Measurements from ENCODE around the gene HACD2. TPM values are rescaled to one million over a fixed set of nuclear protein-coding genes. Genes with fewer than 3 reads are reported as not detected.

Gene HACD2
- total RNA-seq, 3 donors from 2014 or later (not counting 1 experiment from before 2014, with no cell fraction given) = 16.1 to 34.1 (median 24.6) TPM

DNA sequence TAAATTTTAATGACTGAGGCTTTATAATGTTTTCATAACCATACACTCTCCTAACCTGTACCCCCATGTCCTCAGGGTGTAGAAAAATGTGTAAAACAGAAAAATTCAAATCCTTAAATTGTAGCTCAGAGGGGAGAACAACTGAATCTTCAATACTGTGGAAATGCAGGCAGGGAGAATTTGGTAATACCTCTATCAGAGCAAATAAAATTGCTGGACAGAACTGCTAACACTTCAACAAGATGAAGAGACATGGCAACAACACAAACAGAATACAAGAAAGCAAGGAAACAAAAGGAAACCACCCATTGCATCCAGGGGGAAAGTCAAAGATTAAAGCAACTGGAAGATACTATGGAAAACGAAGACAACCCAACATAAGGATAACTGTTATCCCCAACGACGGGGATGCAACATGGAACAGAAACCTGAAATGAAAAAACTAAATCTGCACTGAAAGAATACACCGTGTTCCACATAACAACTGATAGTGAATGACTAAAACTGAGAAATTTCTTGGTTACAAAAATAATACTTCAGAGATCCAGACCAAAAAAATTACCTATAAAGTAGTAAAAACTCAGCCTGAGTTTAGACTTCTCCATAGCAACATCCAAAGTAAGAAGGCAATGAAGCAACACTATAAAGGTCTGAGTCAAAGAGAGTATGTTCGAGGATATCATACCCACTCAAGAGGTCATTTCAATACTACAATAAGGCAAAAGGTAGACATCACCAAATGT is 48.5 kb downstream of the HACD2 start:
- H3K27me3 ChIP-seq (ENCODE audit: control insufficient read depth, insufficient read depth, low read length) = no peaks in the 10 kb centered on the region
- 66% methylated on average over 4 of the region's 5 CpGs for WGBS (ENCODE audit: insufficient coverage)
- no peaks in the 10 kb centered on the region for H3K36me3 ChIP-seq (ENCODE audit: control insufficient read depth, insufficient read depth, low read length)
- H3K36me3 Mint-ChIP-seq = no peaks in the 10 kb centered on the region
- no peak overlapping the region for H3K4me3 Mint-ChIP-seq
- intact Hi-C loops (cut with micrococcal nuclease) = no loop called here
- ATAC-seq (no peak), DNase-seq (no peak)
- no peaks in the 10 kb centered on the region for H3K9me3 Mint-ChIP-seq
- TF ChIP-seq, protein P1, sequence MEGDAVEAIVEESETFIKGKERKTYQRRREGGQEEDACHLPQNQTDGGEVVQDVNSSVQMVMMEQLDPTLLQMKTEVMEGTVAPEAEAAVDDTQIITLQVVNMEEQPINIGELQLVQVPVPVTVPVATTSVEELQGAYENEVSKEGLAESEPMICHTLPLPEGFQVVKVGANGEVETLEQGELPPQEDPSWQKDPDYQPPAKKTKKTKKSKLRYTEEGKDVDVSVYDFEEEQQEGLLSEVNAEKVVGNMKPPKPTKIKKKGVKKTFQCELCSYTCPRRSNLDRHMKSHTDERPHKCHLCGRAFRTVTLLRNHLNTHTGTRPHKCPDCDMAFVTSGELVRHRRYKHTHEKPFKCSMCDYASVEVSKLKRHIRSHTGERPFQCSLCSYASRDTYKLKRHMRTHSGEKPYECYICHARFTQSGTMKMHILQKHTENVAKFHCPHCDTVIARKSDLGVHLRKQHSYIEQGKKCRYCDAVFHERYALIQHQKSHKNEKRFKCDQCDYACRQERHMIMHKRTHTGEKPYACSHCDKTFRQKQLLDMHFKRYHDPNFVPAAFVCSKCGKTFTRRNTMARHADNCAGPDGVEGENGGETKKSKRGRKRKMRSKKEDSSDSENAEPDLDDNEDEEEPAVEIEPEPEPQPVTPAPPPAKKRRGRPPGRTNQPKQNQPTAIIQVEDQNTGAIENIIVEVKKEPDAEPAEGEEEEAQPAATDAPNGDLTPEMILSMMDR (IDR thresholded peaks at IDR 0.05) = no peak
- H3K27me3 Mint-ChIP-seq (ENCODE audit: low read depth in 2 of 2) = no peaks in the 10 kb centered on the region
- H3K9me3 ChIP-seq (ENCODE audit: control insufficient read depth, insufficient read depth, low read length) = no peaks in the 10 kb centered on the region
- no peak overlapping the region for H3K27ac ChIP-seq (ENCODE audit: low read length)
- peaks cover 0 to 13% of the 10 kb centered on the region in 2 donors for H3K4me1 Mint-ChIP-seq
- no peak overlapping the region for H3K4me3 ChIP-seq (ENCODE audit: low read length)
- no peaks in the 10 kb centered on the region for H3K4me1 ChIP-seq (ENCODE audit: control insufficient read depth, insufficient read depth, low read length)
- peak overlapping the region in 1 of 2 donors; percentile 35 for H3K27ac Mint-ChIP-seq

DNA sequence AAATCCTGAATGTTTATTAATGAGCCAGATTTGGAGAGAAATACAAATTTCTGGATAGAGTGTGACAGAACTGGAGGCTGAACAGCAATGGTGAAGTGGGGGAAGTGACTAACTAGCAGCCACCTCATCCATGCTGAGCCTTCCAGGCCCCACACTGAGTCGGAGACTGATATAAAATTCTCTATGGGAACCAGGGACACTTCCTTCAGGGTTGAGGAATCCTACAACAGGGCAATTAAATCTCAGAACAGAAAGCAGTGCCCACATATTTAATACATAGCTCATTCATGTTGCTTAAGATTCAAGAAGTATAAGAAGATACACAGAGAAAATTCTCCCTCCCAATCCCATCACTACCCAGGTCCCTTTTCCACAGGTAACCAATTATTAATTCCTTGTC is 49.3 kb downstream of the HACD2 start:
- H3K4me3 ChIP-seq (ENCODE audit: low read length) = no peak overlapping the region
- no peak for DNase-seq
- Mint-ChIP-seq H3K4me3 (no peak overlapping the region), H3K4me1 (peaks cover 0 to 13% of the 10 kb centered on the region in 2 donors), H3K27me3 (ENCODE audit: low read depth in 2 of 2) (no peaks in the 10 kb centered on the region), H3K27ac (no peak overlapping the region), H3K36me3 (no peaks in the 10 kb centered on the region), H3K9me3 (no peaks in the 10 kb centered on the region)
- H3K36me3 ChIP-seq (ENCODE audit: control insufficient read depth, insufficient read depth, low read length) = no peaks in the 10 kb centered on the region
- no peaks in the 10 kb centered on the region for H3K9me3 ChIP-seq (ENCODE audit: control insufficient read depth, insufficient read depth, low read length)
- no peak overlapping the region for H3K27ac ChIP-seq (ENCODE audit: low read length)
- TF ChIP-seq, protein P1 (IDR thresholded peaks at IDR 0.05) = no peak
- H3K27me3 ChIP-seq (ENCODE audit: control insufficient read depth, insufficient read depth, low read length) = no peaks in the 10 kb centered on the region
- no peak for ATAC-seq
- intact Hi-C loops (cut with micrococcal nuclease) = no loop called here
- no peaks in the 10 kb centered on the region for H3K4me1 ChIP-seq (ENCODE audit: control insufficient read depth, insufficient read depth, low read length)
- 100% methylated on average over 1 of the region's 1 CpG for WGBS (ENCODE audit: insufficient coverage)

DNA sequence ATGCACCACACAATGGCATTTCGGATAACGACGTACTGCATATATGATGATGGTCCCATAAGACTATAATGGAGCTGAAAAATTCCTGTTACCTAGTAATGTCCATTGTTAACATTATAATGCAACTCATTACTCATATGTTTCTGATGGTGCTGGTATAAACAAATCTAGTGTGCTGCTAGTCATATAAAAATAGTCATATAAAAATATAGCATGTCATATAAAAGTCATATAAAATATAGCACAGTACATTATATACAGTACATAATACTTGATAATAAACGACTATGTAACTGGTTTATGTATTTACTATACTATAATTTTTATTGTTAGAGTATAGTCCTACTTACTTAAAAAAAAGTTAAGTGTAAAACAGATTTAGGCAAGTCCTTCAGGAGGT is 50.6 kb downstream of the HACD2 start:
- Mint-ChIP-seq H3K4me1 (peaks cover 0 to 9% of the 10 kb centered on the region in 2 donors), H3K36me3 (no peaks in the 10 kb centered on the region), H3K27ac (no peak overlapping the region), H3K27me3 (ENCODE audit: low read depth in 2 of 2) (no peaks in the 10 kb centered on the region), H3K4me3 (no peak overlapping the region), H3K9me3 (no peaks in the 10 kb centered on the region)
- Histone ChIP-seq H3K27me3 (ENCODE audit: control insufficient read depth, insufficient read depth, low read length) (no peaks in the 10 kb centered on the region), H3K27ac (ENCODE audit: low read length) (no peak overlapping the region), H3K36me3 (ENCODE audit: control insufficient read depth, insufficient read depth, low read length) (no peaks in the 10 kb centered on the region), H3K9me3 (ENCODE audit: control insufficient read depth, insufficient read depth, low read length) (no peaks in the 10 kb centered on the region), H3K4me3 (ENCODE audit: low read length) (no peak overlapping the region), H3K4me1 (ENCODE audit: control insufficient read depth, insufficient read depth, low read length) (no peaks in the 10 kb centered on the region)
- WGBS (ENCODE audit: insufficient coverage) = 100% methylated on average over 3 of the region's 4 CpGs
- intact Hi-C loops (cut with micrococcal nuclease) = no loop called here
- TF ChIP-seq, protein P1 (IDR thresholded peaks at IDR 0.05) = no peak
- ATAC-seq (no peak), DNase-seq (no peak)

All from natural killer cell (primary cell).